ENCODE measurements around the gene TMEM231.

DNA sequence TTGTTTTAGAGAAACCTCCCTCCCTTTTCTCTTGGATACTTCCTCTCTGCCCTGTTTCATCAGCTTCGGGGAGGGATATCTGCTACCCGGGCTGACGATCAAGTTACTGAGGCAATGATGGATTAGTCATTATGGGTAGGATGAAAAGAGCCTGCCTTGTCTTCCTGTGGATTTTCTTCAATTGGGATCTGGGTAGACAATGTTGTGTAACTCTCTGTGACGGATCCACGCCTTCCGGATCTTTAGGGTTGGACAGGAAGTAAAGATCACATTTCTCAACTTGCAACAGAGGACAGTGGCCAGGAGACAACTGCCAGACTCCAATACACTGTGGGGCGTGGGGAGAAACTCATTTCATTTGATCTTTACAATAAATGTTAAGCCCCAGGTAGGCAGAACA is 49.5 kb downstream of the TMEM231 start:
- TF ChIP-seq, protein P1, sequence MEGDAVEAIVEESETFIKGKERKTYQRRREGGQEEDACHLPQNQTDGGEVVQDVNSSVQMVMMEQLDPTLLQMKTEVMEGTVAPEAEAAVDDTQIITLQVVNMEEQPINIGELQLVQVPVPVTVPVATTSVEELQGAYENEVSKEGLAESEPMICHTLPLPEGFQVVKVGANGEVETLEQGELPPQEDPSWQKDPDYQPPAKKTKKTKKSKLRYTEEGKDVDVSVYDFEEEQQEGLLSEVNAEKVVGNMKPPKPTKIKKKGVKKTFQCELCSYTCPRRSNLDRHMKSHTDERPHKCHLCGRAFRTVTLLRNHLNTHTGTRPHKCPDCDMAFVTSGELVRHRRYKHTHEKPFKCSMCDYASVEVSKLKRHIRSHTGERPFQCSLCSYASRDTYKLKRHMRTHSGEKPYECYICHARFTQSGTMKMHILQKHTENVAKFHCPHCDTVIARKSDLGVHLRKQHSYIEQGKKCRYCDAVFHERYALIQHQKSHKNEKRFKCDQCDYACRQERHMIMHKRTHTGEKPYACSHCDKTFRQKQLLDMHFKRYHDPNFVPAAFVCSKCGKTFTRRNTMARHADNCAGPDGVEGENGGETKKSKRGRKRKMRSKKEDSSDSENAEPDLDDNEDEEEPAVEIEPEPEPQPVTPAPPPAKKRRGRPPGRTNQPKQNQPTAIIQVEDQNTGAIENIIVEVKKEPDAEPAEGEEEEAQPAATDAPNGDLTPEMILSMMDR (IDR thresholded peaks at IDR 0.05; ENCODE audit: low read length) = no peak
- TF ChIP-seq EZH2 (IDR thresholded peaks at IDR 0.05; ENCODE audit: borderline replicate concordance, low read length) = no peak
